K562 (cell line): ENCODE data around the gene C19orf67. TPM values are rescaled to one million over a fixed set of nuclear protein-coding genes. Genes with fewer than 3 reads are reported as not detected.

Source experiments
- AFF1 ChIP-seq, 2 experiments: fragments of 450-650 bp; IDR thresholded peaks; 2 replicates each; pipeline ENCODE4 v1.6.1; 2018; ENCODE audit warnings: mild to moderate bottlenecking in 2 of 2, low read depth in 1 of 2; ENCODE audit not compliant: partially characterized antibody in 2 of 2
- BRD4 ChIP-seq: fragments of 200-600 bp; sonication (generic); IDR thresholded peaks from 2 replicates; pipeline ENCODE4 v1.6.1; 2017; ENCODE audit warnings: inconsistent platforms
- CUX1 ChIP-seq: fragments of 200-800 bp; sonication (Bioruptor generic); IDR thresholded peaks from 2 replicates; pipeline ENCODE4 v1.6.1; 2016; ENCODE audit warnings: missing genetic modification characterization, missing compliant biosample characterization
- EP300 ChIP-seq: IDR thresholded peaks from 2 replicates; pipeline ENCODE4 v1.6.1; 2012; ENCODE audit warnings: low read length, improper control_type of control experiment
- EP400 ChIP-seq: fragments of 450-650 bp; IDR thresholded peaks from 2 replicates; pipeline ENCODE4 v1.6.1; 2017; ENCODE audit warnings: antibody characterized with exemption, mild to moderate bottlenecking, moderate library complexity
- KLF1 ChIP-seq: fragments of 450-650 bp; IDR thresholded peaks from 2 replicates; pipeline ENCODE4 v1.6.1; 2016; ENCODE audit warnings: missing genetic modification characterization, missing compliant biosample characterization
- MAX ChIP-seq: sonication (generic); formaldehyde crosslinking; IDR thresholded peaks from 2 replicates; pipeline ENCODE4 v1.9.0; 2022; ENCODE audit warnings: mild to moderate bottlenecking, missing genetic modification reagents
- MEIS2 ChIP-seq: fragments of 450-650 bp; IDR thresholded peaks from 2 replicates; pipeline ENCODE4 v1.6.1; 2014; ENCODE audit warnings: mild to moderate bottlenecking; ENCODE audit not compliant: partially characterized antibody
- MNT ChIP-seq, 2 experiments: fragments of 450-650 bp; conservative IDR thresholded peaks; 2 replicates each; pipeline ENCODE4 v1.6.1; 2017; ENCODE audit warnings: mild to moderate bottlenecking in 2 of 2, moderate library complexity in 2 of 2
- PRDM10 ChIP-seq: fragments of 450-650 bp; IDR thresholded peaks from 2 replicates; pipeline ENCODE4 v1.6.1; 2018; ENCODE audit not compliant: partially characterized antibody
- RBFOX2 ChIP-seq: fragments of 200-400 bp; formaldehyde crosslinking; IDR thresholded peaks from 2 replicates; pipeline ENCODE4 v1.6.1; 2017; ENCODE audit warnings: low read depth, mild to moderate bottlenecking, low read length, moderate library complexity
- RFX1 ChIP-seq: fragments of 450-650 bp; IDR thresholded peaks from 2 replicates; pipeline ENCODE4 v1.6.1; 2016; ENCODE audit warnings: mild to moderate bottlenecking, moderate library complexity
- polyA plus RNA-seq, 8 experiments: library from polyadenylated mRNA; depleted of rRNA in 4 of 8; stranded (reverse) in 5 of 8; unstranded in 3 of 8; fragments of >200 nt; fragmentation: Nextera tagmentation in 2 of 8; fragmentation: Illumina TruSeq in 1 of 8; extraction: Ambion mirVana in 2 of 8; extraction: Trizol in 1 of 8; gene quantifications; 2 replicates each; pipeline versions ENCODE4 v1.2.1 to v1.2.3, GENCODE V29; 2011 to 2014; ENCODE audit warnings: inconsistent platforms in 1 of 8, missing spikeins in 1 of 8
- total RNA-seq, 7 experiments: library from RNA; depleted of rRNA in 6 of 7; stranded (reverse); fragments of >200 nt in 6 of 7; fragmentation: Illumina TruSeq in 2 of 7; extraction: Trizol in 2 of 7; gene quantifications; 2 replicates each; pipeline versions ENCODE4 v1.2.1 to v1.2.3, GENCODE V29; 2011 to 2021; ENCODE audit warnings: low replicate concordance in 1 of 7

The C19orf67 gene
- total and polyA plus RNA-seq, 9 of the 15 experiments (the other 6 are each of a cell fraction or from before 2014, with no cell fraction given), result 0.29 to 1.8 (median 0.51) TPM; not detected in 3

- no peak for TF ChIP-seq PRDM10
- no peak for TF ChIP-seq MEIS2
- no peak for TF ChIP-seq BRD4
- no peak for TF ChIP-seq RBFOX2
- no peak for TF ChIP-seq EP300
- TF ChIP-seq KLF1 (tag), result no peak
- TF ChIP-seq AFF1 (IDR thresholded peaks at IDR 0.05; ENCODE audit: low read depth in 1 of 2, partially characterized antibody in 2 of 2), result no peak
- peak; percentile 97 for TF ChIP-seq RFX1
- no peak for TF ChIP-seq CUX1
- peak; percentile 80 to 84 for TF ChIP-seq MNT (conservative IDR thresholded peaks at IDR 0.05)
- TF ChIP-seq EP400, result no peak
- TF ChIP-seq MAX, result peak; percentile 75
These were observed 25.9 kb downstream of the C19orf67 start (continued) for GRCh38 chr19:14059652-14060155.
